ENCODE results near the gene MLKL. TPM values are rescaled to one million over a fixed set of nuclear protein-coding genes. Genes with fewer than 3 reads are reported as not detected.

MLKL gene
- total RNA-seq, 1 experiment from 2014 or later = 4.3 TPM

- TF ChIP-seq, protein P1, sequence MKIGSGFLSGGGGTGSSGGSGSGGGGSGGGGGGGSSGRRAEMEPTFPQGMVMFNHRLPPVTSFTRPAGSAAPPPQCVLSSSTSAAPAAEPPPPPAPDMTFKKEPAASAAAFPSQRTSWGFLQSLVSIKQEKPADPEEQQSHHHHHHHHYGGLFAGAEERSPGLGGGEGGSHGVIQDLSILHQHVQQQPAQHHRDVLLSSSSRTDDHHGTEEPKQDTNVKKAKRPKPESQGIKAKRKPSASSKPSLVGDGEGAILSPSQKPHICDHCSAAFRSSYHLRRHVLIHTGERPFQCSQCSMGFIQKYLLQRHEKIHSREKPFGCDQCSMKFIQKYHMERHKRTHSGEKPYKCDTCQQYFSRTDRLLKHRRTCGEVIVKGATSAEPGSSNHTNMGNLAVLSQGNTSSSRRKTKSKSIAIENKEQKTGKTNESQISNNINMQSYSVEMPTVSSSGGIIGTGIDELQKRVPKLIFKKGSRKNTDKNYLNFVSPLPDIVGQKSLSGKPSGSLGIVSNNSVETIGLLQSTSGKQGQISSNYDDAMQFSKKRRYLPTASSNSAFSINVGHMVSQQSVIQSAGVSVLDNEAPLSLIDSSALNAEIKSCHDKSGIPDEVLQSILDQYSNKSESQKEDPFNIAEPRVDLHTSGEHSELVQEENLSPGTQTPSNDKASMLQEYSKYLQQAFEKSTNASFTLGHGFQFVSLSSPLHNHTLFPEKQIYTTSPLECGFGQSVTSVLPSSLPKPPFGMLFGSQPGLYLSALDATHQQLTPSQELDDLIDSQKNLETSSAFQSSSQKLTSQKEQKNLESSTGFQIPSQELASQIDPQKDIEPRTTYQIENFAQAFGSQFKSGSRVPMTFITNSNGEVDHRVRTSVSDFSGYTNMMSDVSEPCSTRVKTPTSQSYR (CRISPR knock-in tag; IDR thresholded peaks at IDR 0.05) = no peak
- TF ChIP-seq IRF2 (CRISPR knock-in tag; IDR thresholded peaks at IDR 0.05; ENCODE audit: borderline replicate concordance, low read depth) (no peak), RORB (CRISPR knock-in tag; IDR thresholded peaks at IDR 0.05) (no peak)
Observed at GRCh38 chr16:74743045-74743667, 42.5 kb upstream of the MLKL start (continued).

DNA sequence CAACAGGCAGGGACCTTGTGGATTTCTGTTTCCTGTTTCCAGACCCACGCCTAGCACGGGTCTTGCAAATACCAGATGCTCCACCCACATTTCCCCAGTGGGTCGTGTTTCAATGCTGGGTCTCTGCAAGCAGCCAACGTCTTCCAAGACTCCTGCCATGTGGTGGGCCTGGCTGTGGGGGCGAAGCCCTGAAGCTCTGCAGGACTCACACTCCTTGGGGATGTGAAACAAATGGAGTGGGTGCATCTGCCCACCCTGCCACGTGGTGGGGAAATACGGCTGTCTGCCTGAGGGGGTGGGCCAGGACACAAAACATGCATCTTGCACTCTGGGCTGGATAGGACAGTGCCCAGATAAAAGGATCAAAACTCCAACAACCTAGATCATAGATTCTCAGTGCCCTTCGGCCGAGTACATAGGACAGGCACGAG, 41.4 kb upstream of the MLKL start:
- peak; percentile 36 for ATAC-seq
- TF ChIP-seq IRF2 (CRISPR knock-in tag; IDR thresholded peaks at IDR 0.05; ENCODE audit: borderline replicate concordance, low read depth) (no peak), ZNF263 (CRISPR knock-in tag; IDR thresholded peaks at IDR 0.05; ENCODE audit: low read depth) (no peak), ZNF232 (CRISPR knock-in tag; IDR thresholded peaks at IDR 0.05) (no peak), ZNF317 (CRISPR knock-in tag; IDR thresholded peaks at IDR 0.05; ENCODE audit: borderline replicate concordance, low read depth) (no peak), SMAD3 (CRISPR knock-in tag; IDR thresholded peaks at IDR 0.05; ENCODE audit: borderline replicate concordance) (no peak), SP1 (CRISPR knock-in tag; conservative IDR thresholded peaks at IDR 0.05) (no peak), RELA (CRISPR knock-in tag; IDR thresholded peaks at IDR 0.05; ENCODE audit: borderline replicate concordance) (no peak), NR2C2 (CRISPR knock-in tag; IDR thresholded peaks at IDR 0.05) (no peak), MXD4 (CRISPR knock-in tag; IDR thresholded peaks at IDR 0.05; ENCODE audit: borderline replicate concordance) (no peak), FOXP1 (CRISPR knock-in tag; IDR thresholded peaks at IDR 0.05; ENCODE audit: borderline replicate concordance) (no peak), ZNF121 (CRISPR knock-in tag; IDR thresholded peaks at IDR 0.05) (no peak)
- TF ChIP-seq, protein P2, sequence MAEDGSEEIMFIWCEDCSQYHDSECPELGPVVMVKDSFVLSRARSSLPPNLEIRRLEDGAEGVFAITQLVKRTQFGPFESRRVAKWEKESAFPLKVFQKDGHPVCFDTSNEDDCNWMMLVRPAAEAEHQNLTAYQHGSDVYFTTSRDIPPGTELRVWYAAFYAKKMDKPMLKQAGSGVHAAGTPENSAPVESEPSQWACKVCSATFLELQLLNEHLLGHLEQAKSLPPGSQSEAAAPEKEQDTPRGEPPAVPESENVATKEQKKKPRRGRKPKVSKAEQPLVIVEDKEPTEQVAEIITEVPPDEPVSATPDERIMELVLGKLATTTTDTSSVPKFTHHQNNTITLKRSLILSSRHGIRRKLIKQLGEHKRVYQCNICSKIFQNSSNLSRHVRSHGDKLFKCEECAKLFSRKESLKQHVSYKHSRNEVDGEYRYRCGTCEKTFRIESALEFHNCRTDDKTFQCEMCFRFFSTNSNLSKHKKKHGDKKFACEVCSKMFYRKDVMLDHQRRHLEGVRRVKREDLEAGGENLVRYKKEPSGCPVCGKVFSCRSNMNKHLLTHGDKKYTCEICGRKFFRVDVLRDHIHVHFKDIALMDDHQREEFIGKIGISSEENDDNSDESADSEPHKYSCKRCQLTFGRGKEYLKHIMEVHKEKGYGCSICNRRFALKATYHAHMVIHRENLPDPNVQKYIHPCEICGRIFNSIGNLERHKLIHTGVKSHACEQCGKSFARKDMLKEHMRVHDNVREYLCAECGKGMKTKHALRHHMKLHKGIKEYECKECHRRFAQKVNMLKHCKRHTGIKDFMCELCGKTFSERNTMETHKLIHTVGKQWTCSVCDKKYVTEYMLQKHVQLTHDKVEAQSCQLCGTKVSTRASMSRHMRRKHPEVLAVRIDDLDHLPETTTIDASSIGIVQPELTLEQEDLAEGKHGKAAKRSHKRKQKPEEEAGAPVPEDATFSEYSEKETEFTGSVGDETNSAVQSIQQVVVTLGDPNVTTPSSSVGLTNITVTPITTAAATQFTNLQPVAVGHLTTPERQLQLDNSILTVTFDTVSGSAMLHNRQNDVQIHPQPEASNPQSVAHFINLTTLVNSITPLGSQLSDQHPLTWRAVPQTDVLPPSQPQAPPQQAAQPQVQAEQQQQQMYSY (CRISPR knock-in tag; IDR thresholded peaks at IDR 0.05) = no peak
- no peaks in the 10 kb centered on the region for H3K36me3 Mint-ChIP-seq
- ChIA-PET POLR2A (interaction anchor here (0.6 kb wide), 1 partner anchor 26 kb away, joined by 8 read pairs; no protein-coding TSS in a partner anchor), CTCF (interaction anchor here (0.6 to 1.5 kb wide), 4 partner anchors 12 to 26 kb away, joined by 3 to 7 read pairs (median 4); no protein-coding TSS in a partner anchor)
- H3K4me3 Mint-ChIP-seq = no peak overlapping the region
- no peaks in the 10 kb centered on the region for H3K27me3 Mint-ChIP-seq (ENCODE audit: low read depth)
- H3K27ac Mint-ChIP-seq = no peak overlapping the region
- no peak for DNase-seq (ENCODE audit: low spot score)
- peaks cover 31% of the 10 kb centered on the region for H3K4me1 Mint-ChIP-seq
- H3K9me3 Mint-ChIP-seq = no peaks in the 10 kb centered on the region

- ATAC-seq (no peak), DNase-seq (ENCODE audit: low spot score) (no peak)
- Mint-ChIP-seq H3K4me1 (peaks cover 35% of the 10 kb centered on the region), H3K36me3 (no peaks in the 10 kb centered on the region), H3K27ac (no peak overlapping the region), H3K27me3 (ENCODE audit: low read depth) (no peaks in the 10 kb centered on the region), H3K4me3 (no peak overlapping the region), H3K9me3 (no peaks in the 10 kb centered on the region)
- CTCF ChIA-PET = interaction anchor here (1.2 kb wide), 1 partner anchor 121 kb away, joined by 3 read pairs; no protein-coding TSS in a partner anchor
- POLR2A ChIA-PET = interaction anchor here (0.6 kb wide), 1 partner anchor 118 kb away, joined by 3 read pairs; no protein-coding TSS in a partner anchor
- TF ChIP-seq SP1 (CRISPR knock-in tag; conservative IDR thresholded peaks at IDR 0.05) (no peak), ZNF138 (CRISPR knock-in tag; conservative IDR thresholded peaks at IDR 0.05) (no peak), ETV6 (CRISPR knock-in tag; IDR thresholded peaks at IDR 0.05) (no peak), NFYB (CRISPR knock-in tag; conservative IDR thresholded peaks at IDR 0.05; ENCODE audit: low read depth) (no peak), HMGXB4 (CRISPR knock-in tag; IDR thresholded peaks at IDR 0.05) (no peak), NFE2L1 (CRISPR knock-in tag; IDR thresholded peaks at IDR 0.05) (no peak), SMAD4 (CRISPR knock-in tag; IDR thresholded peaks at IDR 0.05) (no peak)
- TF ChIP-seq, protein P3, sequence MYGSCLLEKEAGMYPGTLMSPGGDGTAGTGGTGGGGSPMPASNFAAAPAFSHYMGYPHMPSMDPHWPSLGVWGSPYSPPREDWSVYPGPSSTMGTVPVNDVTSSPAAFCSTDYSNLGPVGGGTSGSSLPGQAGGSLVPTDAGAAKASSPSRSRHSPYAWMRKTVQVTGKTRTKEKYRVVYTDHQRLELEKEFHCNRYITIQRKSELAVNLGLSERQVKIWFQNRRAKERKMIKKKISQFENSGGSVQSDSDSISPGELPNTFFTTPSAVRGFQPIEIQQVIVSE (CRISPR knock-in tag; IDR thresholded peaks at IDR 0.05; ENCODE audit: borderline replicate concordance) = no peak
Observed at GRCh38 chr16:74740795-74741304, 40.2 kb upstream of the MLKL start.

Measured in WTC11 (cell line).